ENCODE measurements around the gene VWA3B. TPM values are rescaled to one million over a fixed set of nuclear protein-coding genes. Genes with fewer than 3 reads are reported as not detected.

VWA3B gene
- total RNA-seq, 8 experiments from 2014 or later: 0.17 to 2.1 (median 0.44) TPM

DNA sequence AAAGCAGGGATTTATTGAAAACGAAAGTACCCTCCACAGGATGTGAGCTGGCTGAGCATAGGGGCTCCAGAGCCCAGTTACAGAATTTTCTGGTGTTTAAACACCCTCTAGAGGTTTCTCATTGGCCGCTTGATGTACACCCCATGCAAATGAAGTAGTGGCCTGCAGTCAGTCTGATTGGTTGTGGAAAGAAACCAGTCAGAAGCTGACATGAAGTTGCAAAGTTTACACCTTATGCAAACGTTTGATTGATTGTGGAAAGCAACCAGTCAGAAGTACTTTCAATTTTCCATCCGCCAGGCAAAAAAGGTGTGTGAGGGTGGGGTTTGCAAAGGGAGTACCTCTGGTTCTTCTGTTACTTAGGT, 62.3 kb downstream of the VWA3B start:
- H3K27ac ChIP-seq: no peak overlapping the region
- peak in 3 of 8 experiments; percentile 67 to 97 (median 85) for ATAC-seq (replicated peaks in 6 of 8)
- 13 to 92% (median 50%) methylated on average over 1 to 4 of the region's 4 CpGs; no CpG with 5 or more reads in 1 of the 10 experiments for WGBS, 10 experiments
- in situ Hi-C loops (cut with MboI; ENCODE audit: low pct_unique_long_range_greater_than_20kb in 2 of 9, low sequenced_read_pairs in 9 of 9, unreplicated experiment in 9 of 9): no loop called here
- H3K4me3 ChIP-seq: no peak overlapping the region
- peaks cover 0 to 3% of the 10 kb centered on the region in 2 donors for H3K4me1 ChIP-seq (replicated peaks in 1 of 2)

DNA sequence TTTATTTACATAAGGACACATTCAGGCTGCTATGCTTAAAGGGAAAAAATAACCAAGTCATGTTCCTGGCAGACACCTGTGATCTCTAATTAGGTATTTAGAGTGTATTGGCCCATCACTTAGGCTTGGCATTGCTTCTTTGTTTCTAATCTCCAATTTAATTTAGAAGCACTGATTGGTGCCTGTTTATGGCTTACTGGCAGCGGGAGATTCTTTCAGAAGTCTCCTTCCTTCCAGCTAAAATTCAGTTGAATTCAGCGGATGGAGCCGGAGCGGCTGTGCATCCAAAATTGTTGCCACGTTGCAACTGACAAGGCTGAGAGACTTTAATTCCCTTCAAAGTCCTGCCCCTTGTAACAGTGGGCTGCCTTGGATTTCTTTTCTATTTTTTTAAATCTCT, 66.5 kb downstream of the VWA3B start:
- WGBS, 10 experiments: 17 to 94% (median 83%) methylated on average over 1 to 5 of the region's 5 CpGs; no CpG with 5 or more reads in 3 of the 10 experiments
- peaks cover 16 to 27% of the 10 kb centered on the region in 2 donors for H3K4me1 ChIP-seq (replicated peaks in 1 of 2)
- ATAC-seq (replicated peaks in 6 of 8): no peak
- no peak overlapping the region for H3K4me3 ChIP-seq
- H3K27ac ChIP-seq: no peak overlapping the region
- in situ Hi-C loops (cut with MboI; ENCODE audit: low pct_unique_long_range_greater_than_20kb in 2 of 9, low sequenced_read_pairs in 9 of 9, unreplicated experiment in 9 of 9): loop anchor here in 1 of 9 experiments (25.0 kb wide), 1 partner anchor 109 kb away; no protein-coding TSS in a partner anchor

DNA sequence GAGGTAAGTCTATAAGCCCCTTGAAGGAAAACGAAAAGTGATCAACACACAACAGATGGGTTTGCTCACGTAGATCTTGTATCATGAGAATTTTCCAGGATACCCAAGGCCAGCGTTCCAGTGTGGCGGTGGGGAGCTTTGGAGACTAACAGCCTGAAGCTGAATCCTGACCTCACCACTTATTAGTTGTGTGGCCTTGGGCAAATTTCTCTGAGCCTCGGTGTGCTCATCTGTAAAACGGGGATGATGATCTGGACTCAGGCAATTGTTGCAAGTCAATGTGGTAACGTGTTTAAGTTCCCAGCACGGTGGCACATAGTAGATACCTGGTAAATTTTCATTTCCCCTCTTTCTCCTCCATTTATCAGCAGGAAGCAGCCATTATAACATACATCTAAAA, 68.3 kb downstream of the VWA3B start:
- Histone ChIP-seq H3K4me1 (replicated peaks in 1 of 2) (peaks cover 19 to 26% of the 10 kb centered on the region in 2 donors), H3K27ac (no peak overlapping the region), H3K4me3 (no peak overlapping the region)
- in situ Hi-C loops (cut with MboI; ENCODE audit: low pct_unique_long_range_greater_than_20kb in 2 of 9, low sequenced_read_pairs in 9 of 9, unreplicated experiment in 9 of 9): loop anchor here in 1 of 9 experiments (25.0 kb wide), 1 partner anchor 107 kb away; no protein-coding TSS in a partner anchor
- ATAC-seq (replicated peaks in 6 of 8): no peak
- WGBS, 10 experiments: 67 to 100% (median 95%) methylated on average over 1 to 7 of the region's 8 CpGs; no CpG with 5 or more reads in 5 of the 10 experiments

DNA sequence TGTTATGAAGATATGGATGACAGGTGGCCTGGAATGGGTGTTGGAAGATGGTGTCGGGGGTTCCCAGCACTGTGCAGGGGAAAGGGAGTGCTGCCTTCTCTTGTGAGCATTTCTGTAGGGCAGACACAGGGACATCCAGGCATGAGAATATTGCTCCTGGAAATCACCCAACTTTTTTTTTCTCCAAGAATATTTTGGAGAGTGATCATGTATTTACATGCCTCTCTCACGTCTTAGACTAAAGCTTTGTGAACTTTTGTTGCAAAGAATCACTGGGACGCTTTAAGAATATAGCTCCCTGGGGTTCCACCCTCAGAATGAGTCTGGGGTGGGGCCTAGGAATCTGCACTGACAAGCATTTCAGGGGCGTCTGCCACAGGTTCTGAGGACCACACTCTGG, 68.7 kb downstream of the VWA3B start:
- peaks cover 19 to 26% of the 10 kb centered on the region in 2 donors for H3K4me1 ChIP-seq (replicated peaks in 1 of 2)
- H3K27ac ChIP-seq: no peak overlapping the region
- 33 to 100% (median 62%) methylated on average over 1 to 3 of the region's 4 CpGs; no CpG with 5 or more reads in 4 of the 10 experiments for WGBS, 10 experiments
- in situ Hi-C loops (cut with MboI; ENCODE audit: low pct_unique_long_range_greater_than_20kb in 2 of 9, low sequenced_read_pairs in 9 of 9, unreplicated experiment in 9 of 9): loop anchor here in 1 of 9 experiments (25.0 kb wide), 1 partner anchor 107 kb away; no protein-coding TSS in a partner anchor
- ATAC-seq (replicated peaks in 6 of 8): no peak
- no peak overlapping the region for H3K4me3 ChIP-seq

DNA sequence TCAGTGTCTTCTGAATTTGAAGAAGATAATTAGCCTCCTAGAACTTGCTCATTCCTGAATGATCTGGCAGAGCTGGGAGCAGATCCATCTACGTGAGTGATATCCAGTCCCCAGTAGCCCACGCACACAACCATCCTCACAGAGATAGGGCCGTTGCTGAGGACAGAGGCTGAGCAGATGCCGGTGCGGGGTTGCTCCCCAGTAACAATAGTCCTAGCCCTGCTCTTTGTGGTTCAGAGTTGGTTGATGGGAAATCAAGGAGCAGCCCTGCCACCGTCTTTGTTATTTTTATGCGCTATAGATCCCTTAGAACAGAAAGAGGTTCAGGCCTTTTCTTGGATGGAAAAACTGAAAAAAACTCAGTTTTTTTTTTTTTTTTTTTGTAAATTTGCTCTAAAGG, 69.3 kb downstream of the VWA3B start:
- H3K4me3 ChIP-seq: no peak overlapping the region
- WGBS, 10 experiments: 14 to 100% (median 77%) methylated on average over 1 to 7 of the region's 7 CpGs; no CpG with 5 or more reads in 2 of the 10 experiments
- in situ Hi-C loops (cut with MboI; ENCODE audit: low pct_unique_long_range_greater_than_20kb in 2 of 9, low sequenced_read_pairs in 9 of 9, unreplicated experiment in 9 of 9): loop anchor here in 1 of 9 experiments (25.0 kb wide), 1 partner anchor 106 kb away; no protein-coding TSS in a partner anchor
- peaks cover 19 to 26% of the 10 kb centered on the region in 2 donors for H3K4me1 ChIP-seq (replicated peaks in 1 of 2)
- no peak overlapping the region for H3K27ac ChIP-seq
- peak in 5 of 8 experiments; percentile 42 to 78 (median 68) for ATAC-seq (replicated peaks in 6 of 8)

DNA sequence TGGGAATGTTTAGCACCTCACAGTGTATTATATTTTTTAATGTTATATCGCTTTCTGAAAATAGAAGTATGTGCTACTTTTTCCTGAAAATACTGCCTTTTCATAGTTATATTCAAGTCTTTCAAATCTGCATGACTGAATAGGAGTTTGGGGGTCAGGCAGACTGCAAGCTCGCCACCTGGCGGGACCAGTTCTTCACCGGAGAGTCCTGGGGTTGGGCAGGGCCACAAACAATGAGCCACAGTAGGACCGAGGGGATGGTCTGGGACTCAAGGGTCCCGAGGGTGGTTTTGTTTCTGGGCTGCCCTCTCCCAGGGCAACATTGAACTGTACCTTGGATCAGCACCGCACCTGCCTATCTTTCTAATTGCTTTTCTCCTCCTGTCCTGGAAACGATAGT, 70.6 kb downstream of the VWA3B start:
- WGBS, 10 experiments: 22 to 100% (median 83%) methylated on average over 1 to 5 of the region's 8 CpGs; no CpG with 5 or more reads in 1 of the 10 experiments
- Histone ChIP-seq H3K4me3 (no peak overlapping the region), H3K27ac (no peak overlapping the region), H3K4me1 (replicated peaks in 1 of 2) (peaks cover 19 to 26% of the 10 kb centered on the region in 2 donors)
- in situ Hi-C loops (cut with MboI; ENCODE audit: low pct_unique_long_range_greater_than_20kb in 2 of 9, low sequenced_read_pairs in 9 of 9, unreplicated experiment in 9 of 9): loop anchor here in 1 of 9 experiments (25.0 kb wide), 1 partner anchor 105 kb away; no protein-coding TSS in a partner anchor
- no peak for ATAC-seq (replicated peaks in 6 of 8)

DNA sequence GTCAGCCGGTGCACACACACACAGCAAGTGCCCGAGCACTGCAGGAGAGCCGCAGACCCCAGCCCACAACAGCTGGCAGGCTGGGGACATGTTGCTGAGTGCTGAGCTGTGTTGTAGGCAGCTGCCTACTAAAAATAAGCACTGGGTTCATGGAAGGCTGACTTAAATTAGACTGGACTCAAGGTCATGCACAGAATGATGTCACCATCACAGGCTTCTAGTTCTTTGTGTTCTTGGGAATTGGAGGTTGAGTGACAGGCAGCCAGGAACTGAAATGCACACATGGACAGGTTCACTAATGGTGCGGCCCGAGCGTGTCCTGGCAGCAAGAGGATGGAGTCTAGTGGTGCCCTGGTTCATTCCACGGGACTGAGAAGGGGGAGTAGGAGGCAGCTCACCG, 71.3 kb downstream of the VWA3B start:
- in situ Hi-C loops (cut with MboI; ENCODE audit: low pct_unique_long_range_greater_than_20kb in 2 of 9, low sequenced_read_pairs in 9 of 9, unreplicated experiment in 9 of 9): loop anchor here in 1 of 9 experiments (25.0 kb wide), 1 partner anchor 104 kb away; no protein-coding TSS in a partner anchor
- Histone ChIP-seq H3K4me1 (replicated peaks in 1 of 2) (peaks cover 19 to 26% of the 10 kb centered on the region in 2 donors), H3K4me3 (no peak overlapping the region), H3K27ac (peak overlapping the region in 1 of 2 donors; percentile 30)
- 0 to 100% (median 60%) methylated on average over 1 to 3 of the region's 8 CpGs; no CpG with 5 or more reads in 5 of the 10 experiments for WGBS, 10 experiments
- ATAC-seq (replicated peaks in 6 of 8): peak in 5 of 8 experiments; percentile 92 to 97 (median 93)

DNA sequence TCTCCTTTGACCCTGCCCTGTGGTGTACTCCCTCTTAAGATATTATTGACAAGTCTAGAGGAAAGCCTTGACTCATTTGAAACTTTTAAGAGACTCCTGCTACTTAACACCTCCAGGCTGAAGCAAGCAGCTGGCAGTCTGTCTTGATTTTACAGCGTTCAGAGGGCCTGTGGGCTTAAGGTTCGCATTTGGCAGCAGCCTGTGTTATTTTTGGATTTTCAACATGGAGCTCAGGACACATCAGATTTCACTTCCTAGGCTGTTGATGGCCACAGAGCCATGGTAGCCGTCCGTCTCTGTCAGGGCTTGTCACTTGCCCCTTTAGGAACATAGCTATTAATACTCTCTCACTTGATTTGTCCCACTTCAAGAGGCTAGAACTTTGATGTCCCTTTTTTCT, 73.6 kb downstream of the VWA3B start:
- H3K4me1 ChIP-seq (replicated peaks in 1 of 2): peaks cover 19 to 26% of the 10 kb centered on the region in 2 donors
- in situ Hi-C loops (cut with MboI; ENCODE audit: low pct_unique_long_range_greater_than_20kb in 2 of 9, low sequenced_read_pairs in 9 of 9, unreplicated experiment in 9 of 9): loop anchor here in 1 of 9 experiments (25.0 kb wide), 1 partner anchor 102 kb away; no protein-coding TSS in a partner anchor
- WGBS, 10 experiments: 17 to 90% (median 80%) methylated on average over 1 to 4 of the region's 4 CpGs; no CpG with 5 or more reads in 5 of the 10 experiments
- no peak for ATAC-seq (replicated peaks in 6 of 8)
- H3K4me3 ChIP-seq: no peak overlapping the region
- H3K27ac ChIP-seq: no peak overlapping the region

DNA sequence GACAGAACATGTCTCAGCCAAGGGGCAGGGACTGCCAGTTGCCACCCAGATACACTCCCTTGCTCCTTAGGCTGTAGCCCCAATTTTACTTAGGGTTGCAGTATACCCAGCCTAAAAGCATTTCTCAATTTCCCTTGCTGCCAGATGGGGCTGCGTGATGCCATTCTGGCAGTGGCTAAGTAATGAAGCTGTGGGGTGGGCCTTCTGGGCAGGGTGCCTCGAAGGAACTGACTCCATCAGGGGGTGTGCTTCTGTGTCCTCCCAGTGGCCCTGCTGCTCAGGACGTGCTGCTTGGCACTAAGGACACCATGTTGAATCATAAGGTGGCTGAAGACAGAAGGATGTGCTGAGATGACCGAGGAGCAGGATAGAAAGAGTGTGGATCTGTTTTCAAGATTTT, 74.2 kb downstream of the VWA3B start:
- Histone ChIP-seq H3K4me1 (replicated peaks in 1 of 2) (peaks cover 15 to 21% of the 10 kb centered on the region in 2 donors), H3K27ac (no peak overlapping the region), H3K4me3 (no peak overlapping the region)
- WGBS, 10 experiments: 60 to 100% (median 82%) methylated on average over 1 to 4 of the region's 4 CpGs; no CpG with 5 or more reads in 4 of the 10 experiments
- ATAC-seq (replicated peaks in 6 of 8): no peak
- in situ Hi-C loops (cut with MboI; ENCODE audit: low pct_unique_long_range_greater_than_20kb in 2 of 9, low sequenced_read_pairs in 9 of 9, unreplicated experiment in 9 of 9): loop anchor here in 1 of 9 experiments (25.0 kb wide), 1 partner anchor 101 kb away; no protein-coding TSS in a partner anchor

DNA sequence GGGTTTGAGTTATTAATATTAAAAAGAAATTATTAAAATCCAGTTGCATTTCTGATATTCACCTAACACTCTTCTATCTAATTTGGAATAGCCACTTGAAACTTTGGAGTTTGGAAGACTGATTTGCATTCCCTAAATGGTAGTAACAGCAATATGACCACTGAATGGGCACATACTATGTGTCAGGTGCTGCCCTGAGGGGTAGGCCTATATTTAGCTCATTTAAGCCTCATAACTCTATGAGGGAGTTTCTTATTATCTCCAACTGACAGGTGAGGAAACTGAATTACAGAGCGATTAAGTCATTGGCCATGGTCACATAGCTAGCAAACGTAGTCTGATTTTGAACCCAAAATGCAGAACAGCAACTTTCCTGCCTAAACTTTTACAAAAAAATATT, 77.3 kb downstream of the VWA3B start:
- H3K27ac ChIP-seq: no peak overlapping the region
- ATAC-seq (replicated peaks in 6 of 8): no peak
- 88 to 100% (median 100%) methylated on average over 1 to 2 of the region's 2 CpGs; no CpG with 5 or more reads in 3 of the 10 experiments for WGBS, 10 experiments

DNA sequence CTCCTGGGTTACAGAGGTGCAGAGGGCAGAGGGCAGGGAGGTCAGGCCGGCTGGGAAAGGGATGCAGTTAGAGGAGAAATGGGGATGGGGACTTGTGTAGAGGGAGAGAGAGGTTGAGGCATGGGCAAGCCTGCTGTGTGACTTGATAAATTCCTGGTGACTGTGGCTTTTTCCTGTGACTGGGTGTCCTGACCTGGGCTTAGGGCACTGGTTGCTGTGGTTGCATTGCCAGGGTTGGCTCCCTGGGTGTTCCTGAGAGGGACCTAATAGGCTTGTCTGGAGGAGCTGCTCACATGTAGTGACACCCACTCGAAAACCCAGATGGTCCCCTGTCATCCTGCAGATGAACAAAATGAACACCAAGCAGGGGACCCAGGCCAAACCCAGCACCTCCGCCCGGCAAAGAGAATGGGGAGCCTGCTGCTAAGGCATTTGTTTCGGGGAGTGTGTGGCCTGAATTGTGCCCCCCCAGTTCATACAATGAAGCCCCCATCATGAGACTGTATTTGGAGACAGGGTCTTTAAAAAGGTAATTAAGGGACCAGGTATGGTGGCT, 78.6 kb downstream of the VWA3B start:
- no peak for ATAC-seq (replicated peaks in 6 of 8)
- peaks cover 0 to 3% of the 10 kb centered on the region in 2 donors for H3K4me1 ChIP-seq (replicated peaks in 1 of 2)
- 56 to 94% (median 76%) methylated on average over 2 to 5 of the region's 5 CpGs; no CpG with 5 or more reads in 6 of the 10 experiments for WGBS, 10 experiments
- in situ Hi-C loops (cut with MboI; ENCODE audit: low pct_unique_long_range_greater_than_20kb in 2 of 9, low sequenced_read_pairs in 9 of 9, unreplicated experiment in 9 of 9): loop anchor here in 1 of 9 experiments (25.0 kb wide), 1 partner anchor 97 kb away; no protein-coding TSS in a partner anchor
- H3K27ac ChIP-seq: no peak overlapping the region
- H3K4me3 ChIP-seq: no peak overlapping the region

More for the DNA sequence above, 77.3 kb downstream of the VWA3B start:
- Histone ChIP-seq H3K4me3 (no peak overlapping the region), H3K4me1 (replicated peaks in 1 of 2) (peaks cover 0 to 3% of the 10 kb centered on the region in 2 donors)
- in situ Hi-C loops (cut with MboI; ENCODE audit: low pct_unique_long_range_greater_than_20kb in 2 of 9, low sequenced_read_pairs in 9 of 9, unreplicated experiment in 9 of 9): loop anchor here in 1 of 9 experiments (25.0 kb wide), 1 partner anchor 98 kb away; no protein-coding TSS in a partner anchor

DNA sequence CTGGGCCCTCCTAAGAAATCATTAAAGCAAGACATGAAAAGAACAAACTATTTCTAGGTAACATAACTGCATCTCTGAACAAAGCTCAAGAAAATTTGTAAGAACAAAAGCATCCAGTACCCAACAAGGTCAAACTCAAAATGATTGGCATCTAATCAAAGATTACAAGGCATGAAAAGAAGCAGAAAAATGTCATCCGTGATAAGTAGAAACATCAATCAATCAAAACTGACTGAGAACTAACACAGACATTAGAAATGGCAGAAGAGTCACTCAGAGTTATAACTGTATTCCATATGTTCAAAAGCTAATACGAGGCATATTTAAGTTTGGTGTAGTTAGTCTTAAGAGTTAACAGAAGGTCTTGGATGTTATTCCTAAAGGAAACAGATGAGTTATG, 80.9 kb downstream of the VWA3B start:
- 29 to 100% (median 89%) methylated on average over 1 to 2 of the region's 2 CpGs; no CpG with 5 or more reads in 1 of the 10 experiments for WGBS, 10 experiments
- no peak overlapping the region for H3K27ac ChIP-seq
- in situ Hi-C loops (cut with MboI; ENCODE audit: low pct_unique_long_range_greater_than_20kb in 2 of 9, low sequenced_read_pairs in 9 of 9, unreplicated experiment in 9 of 9): loop anchor here in 1 of 9 experiments (25.0 kb wide), 1 partner anchor 94 kb away; no protein-coding TSS in a partner anchor
- no peak for ATAC-seq (replicated peaks in 6 of 8)
- no peak overlapping the region for H3K4me3 ChIP-seq
- peaks cover 0 to 3% of the 10 kb centered on the region in 2 donors for H3K4me1 ChIP-seq (replicated peaks in 1 of 2)

DNA sequence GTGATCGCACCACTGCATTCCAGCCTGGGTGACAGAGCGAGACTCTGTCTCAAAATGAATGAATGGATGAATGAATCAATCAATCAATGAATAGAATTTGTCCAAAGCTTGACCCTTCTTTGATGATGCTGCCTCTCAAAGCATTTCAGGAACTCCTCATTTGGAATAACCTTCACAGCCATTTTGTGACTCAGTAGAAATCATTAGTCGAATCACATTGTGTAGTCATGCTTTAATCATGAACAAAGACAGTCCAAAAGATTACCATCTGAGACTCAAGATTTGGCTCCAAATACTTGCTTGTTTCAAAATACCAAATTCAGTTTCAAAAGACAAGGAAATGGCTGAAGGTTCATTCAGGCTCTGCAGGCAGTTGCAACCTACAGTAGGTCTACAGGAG, 83.1 kb downstream of the VWA3B start:
- Histone ChIP-seq H3K4me3 (no peak overlapping the region), H3K27ac (no peak overlapping the region), H3K4me1 (replicated peaks in 1 of 2) (peaks cover 0 to 3% of the 10 kb centered on the region in 2 donors)
- WGBS, 10 experiments: 61 to 100% (median 84%) methylated on average over 1 to 3 of the region's 3 CpGs; no CpG with 5 or more reads in 4 of the 10 experiments
- no peak for ATAC-seq (replicated peaks in 6 of 8)
- in situ Hi-C loops (cut with MboI; ENCODE audit: low pct_unique_long_range_greater_than_20kb in 2 of 9, low sequenced_read_pairs in 9 of 9, unreplicated experiment in 9 of 9): loop anchor here in 1 of 9 experiments (25.0 kb wide), 1 partner anchor 92 kb away; no protein-coding TSS in a partner anchor
